HEK293 (cell line): ENCODE measurements around the gene TIGD4.

ENCODE experiments used
- CTCF ChIA-PET: fragments of 350-600 bp; formaldehyde crosslinking; extraction: SDS; loops from one replicate; lab custom pipeline; 2021; ENCODE audit warnings: antibody characterized with exemption; lab: Yijun Ruan, JAX
- POLR2A ChIA-PET: fragments of 300-600 bp; formaldehyde crosslinking; extraction: SDS; loops from one replicate; lab custom pipeline; 2020; ENCODE audit warnings: antibody characterized with exemption, inconsistent platforms; lab: Yijun Ruan, JAX
- H3K27ac ChIP-seq: fragments of 200-500 bp; sonication (Bioruptor generic); 2 replicates; pipeline ENCODE4 v1.5.1; 2014; ENCODE audit warnings: low read depth, low read length, control low read depth, inconsistent platforms; ENCODE audit errors: extremely low read depth
- H3K36me3 ChIP-seq, 2 experiments: fragments of 200-500 bp in 1 of 2; sonication (Bioruptor generic) in 1 of 2; 1 replicate in 1 of 2; 2 replicates in 1 of 2; pipeline ENCODE4 v1.5.1; 2014 to 2017; ENCODE audit warnings: inconsistent platforms in 2 of 2, low read length in 2 of 2; ENCODE audit not compliant: control insufficient read depth in 2 of 2, insufficient read depth in 1 of 2
- H3K4me1 ChIP-seq: fragments of 200-500 bp; sonication (Bioruptor generic); 2 replicates; pipeline ENCODE4 v1.5.1; 2014; ENCODE audit warnings: mild to moderate bottlenecking, low read length, inconsistent platforms; ENCODE audit not compliant: control insufficient read depth, insufficient read depth
- H3K4me3 ChIP-seq: 2 replicates; pipeline ENCODE4 v1.5.1; 2011; ENCODE audit warnings: low read depth, mild to moderate bottlenecking, control low read depth, low read length, moderate library complexity
- H3K9me3 ChIP-seq: fragments of 200-500 bp; sonication (Bioruptor generic); 2 replicates; pipeline ENCODE4 v1.5.1; 2014; ENCODE audit warnings: low read depth, low read length, inconsistent platforms; ENCODE audit not compliant: control insufficient read depth, insufficient read depth
- ATF2 ChIP-seq: fragments of 450-650 bp; formaldehyde crosslinking; IDR thresholded peaks from 2 replicates; pipeline ENCODE4 v1.5.1; 2016; ENCODE audit warnings: missing biosample characterization, missing genetic modification characterization, low read depth
- EGR2 ChIP-seq: fragments of 450-650 bp; formaldehyde crosslinking; IDR thresholded peaks from 2 replicates; pipeline ENCODE4 v1.5.1; 2016; ENCODE audit warnings: low read depth, missing biosample characterization, missing genetic modification characterization
- FEZF1 ChIP-seq: fragments of 450-650 bp; formaldehyde crosslinking; IDR thresholded peaks from 2 replicates; pipeline ENCODE4 v1.5.1; 2016; ENCODE audit warnings: missing biosample characterization, missing genetic modification characterization
- GLIS1 ChIP-seq: fragments of 450-650 bp; formaldehyde crosslinking; IDR thresholded peaks from 2 replicates; pipeline ENCODE4 v1.5.1; 2016; ENCODE audit warnings: missing biosample characterization, missing genetic modification characterization
- HOXD13 ChIP-seq: sonication (generic); formaldehyde crosslinking; IDR thresholded peaks from 2 replicates; pipeline ENCODE4 v1.8.0; 2022; ENCODE audit warnings: missing genetic modification reagents, borderline replicate concordance
- IKZF3 ChIP-seq: fragments of 450-650 bp; IDR thresholded peaks from 2 replicates; pipeline ENCODE4 v1.5.0; 2018; ENCODE audit warnings: missing biosample characterization, mild to moderate bottlenecking, missing genetic modification characterization, moderate library complexity
- KLF1 ChIP-seq: fragments of 450-650 bp; formaldehyde crosslinking; IDR thresholded peaks from 2 replicates; pipeline ENCODE4 v1.5.1; 2016; ENCODE audit warnings: missing biosample characterization, missing genetic modification characterization
- OSR2 ChIP-seq: fragments of 450-650 bp; formaldehyde crosslinking; IDR thresholded peaks from 2 replicates; pipeline ENCODE4 v1.5.1; 2016; ENCODE audit warnings: missing biosample characterization, missing genetic modification characterization
- PATZ1 ChIP-seq: fragments of 450-650 bp; formaldehyde crosslinking; IDR thresholded peaks from 2 replicates; pipeline ENCODE4 v1.5.1; 2016; ENCODE audit warnings: missing biosample characterization, missing genetic modification characterization
- PRDM1 ChIP-seq: fragments of 450-650 bp; formaldehyde crosslinking; IDR thresholded peaks from 2 replicates; pipeline ENCODE4; 2016; ENCODE audit warnings: missing biosample characterization, missing genetic modification characterization
- ZBTB17 ChIP-seq: fragments of 450-650 bp; formaldehyde crosslinking; IDR thresholded peaks from 2 replicates; pipeline ENCODE4 v1.5.1; 2016; ENCODE audit warnings: missing biosample characterization, missing genetic modification characterization
- ZBTB20 ChIP-seq: fragments of 450-650 bp; formaldehyde crosslinking; IDR thresholded peaks from 2 replicates; pipeline ENCODE4 v1.5.1; 2016; ENCODE audit warnings: missing biosample characterization, missing genetic modification characterization
- ZBTB21 ChIP-seq: fragments of 450-650 bp; formaldehyde crosslinking; IDR thresholded peaks from 2 replicates; pipeline ENCODE4 v1.5.1; 2017; ENCODE audit warnings: missing biosample characterization, missing genetic modification characterization
- ZBTB8A ChIP-seq: fragments of 450-650 bp; formaldehyde crosslinking; IDR thresholded peaks from 2 replicates; pipeline ENCODE4 v1.5.1; 2016; ENCODE audit warnings: missing biosample characterization, missing genetic modification characterization
- ZFHX2 ChIP-seq: fragments of 450-650 bp; formaldehyde crosslinking; conservative IDR thresholded peaks from 2 replicates; pipeline ENCODE4 v1.5.1; 2016; ENCODE audit warnings: missing biosample characterization, missing genetic modification characterization
- ZNF10 ChIP-seq: fragments of 450-650 bp; formaldehyde crosslinking; IDR thresholded peaks from 2 replicates; pipeline ENCODE4 v1.5.1; 2017; ENCODE audit warnings: missing biosample characterization, missing genetic modification characterization
- ZNF2 ChIP-seq: fragments of 450-650 bp; formaldehyde crosslinking; IDR thresholded peaks from 2 replicates; pipeline ENCODE4 v1.5.1; 2016; ENCODE audit warnings: missing biosample characterization, missing genetic modification characterization
- ZNF24 ChIP-seq: fragments of 450-650 bp; formaldehyde crosslinking; IDR thresholded peaks from 2 replicates; pipeline ENCODE4 v1.5.1; 2016; ENCODE audit warnings: missing biosample characterization, missing genetic modification characterization
- ZNF366 ChIP-seq: fragments of 450-650 bp; formaldehyde crosslinking; conservative IDR thresholded peaks from 2 replicates; pipeline ENCODE4 v1.5.1; 2016; ENCODE audit warnings: missing biosample characterization, missing genetic modification characterization
- ZNF391 ChIP-seq: fragments of 450-650 bp; formaldehyde crosslinking; IDR thresholded peaks from 2 replicates; pipeline ENCODE4 v1.5.1; 2016; ENCODE audit warnings: low read depth, missing biosample characterization, missing genetic modification characterization, borderline replicate concordance
- ZNF433 ChIP-seq: fragments of 450-650 bp; formaldehyde crosslinking; IDR thresholded peaks from 2 replicates; pipeline ENCODE4 v1.5.1; 2016; ENCODE audit warnings: missing biosample characterization, missing genetic modification characterization, low read depth
- ZNF501 ChIP-seq: fragments of 450-650 bp; formaldehyde crosslinking; IDR thresholded peaks from 2 replicates; pipeline ENCODE4 v1.5.1; 2016; ENCODE audit warnings: missing biosample characterization, missing genetic modification characterization
- ZNF600 ChIP-seq: fragments of 450-650 bp; formaldehyde crosslinking; IDR thresholded peaks from 2 replicates; pipeline ENCODE4 v1.5.1; 2016; ENCODE audit warnings: missing biosample characterization, missing genetic modification characterization
- ZNF707 ChIP-seq: fragments of 450-650 bp; formaldehyde crosslinking; IDR thresholded peaks from 2 replicates; pipeline ENCODE4 v1.5.1; 2016; ENCODE audit warnings: missing biosample characterization, missing genetic modification characterization
- ZNF776 ChIP-seq: fragments of 450-650 bp; formaldehyde crosslinking; IDR thresholded peaks from 2 replicates; pipeline ENCODE4 v1.5.0; 2017; ENCODE audit warnings: missing biosample characterization, missing genetic modification characterization, borderline replicate concordance

The TIGD4 gene

GRCh38 chr4:152780267-152780778 is 793 bp upstream of the TIGD4 start (continued):
- TF ChIP-seq ZNF10 (tag by site-specific recombination), result no peak

GRCh38 chr4:152778656-152779512 is 646 bp downstream of the TIGD4 start:
- H3K36me3 ChIP-seq, result no peaks in the 10 kb centered on the region
- ChIA-PET CTCF (interaction anchor here (0.6 to 1.7 kb wide), 7 partner anchors 9 to 349 kb away, joined by 3 to 7 read pairs (median 3); no protein-coding TSS in a partner anchor), POLR2A (interaction anchor here (0.8 to 1.8 kb wide), 3 partner anchors 12 to 314 kb away, joined by 3 to 5 read pairs (median 3); no protein-coding TSS in a partner anchor)
- H3K27ac ChIP-seq, result peak overlapping the region; percentile 18; the same call in 1 of the 2 replicates
- no peaks in the 10 kb centered on the region for H3K9me3 ChIP-seq
- peaks cover 12% of the 10 kb centered on the region; the same call in 1 of the 2 replicates for H3K4me1 ChIP-seq
- H3K4me3 ChIP-seq, result peak overlapping the region; percentile 82
- TF ChIP-seq PRDM1 (tag by site-specific recombination), result peak; percentile 86
- peak; percentile 61; the same call in 1 of the 2 replicates for TF ChIP-seq ZNF600 (tag by site-specific recombination)
- 0 out of 2 replicates have a peak, but pooled peaks have one; percentile 6 for TF ChIP-seq FEZF1
- TF ChIP-seq ZBTB17 (tag by site-specific recombination), result peak; percentile 48
- 0 out of 2 replicates have a peak, but pooled peaks have one; percentile 10 for TF ChIP-seq ZNF24 (tag by site-specific recombination)
- TF ChIP-seq ZBTB20, result peak; percentile 43; the same call in 1 of the 2 replicates
- TF ChIP-seq ZFHX2, result no peak
- 0 out of 2 replicates have a peak, but pooled peaks have one; percentile 5 for TF ChIP-seq ZNF2 (tag by site-specific recombination)
- no peak for TF ChIP-seq ZNF707 (tag by site-specific recombination)

GRCh38 chr4:152777488-152777887 is 2.0 kb downstream of the TIGD4 start:
- peaks cover 9% of the 10 kb centered on the region; the same call in 1 of the 2 replicates for H3K4me1 ChIP-seq
- no peaks in the 10 kb centered on the region for H3K9me3 ChIP-seq
- no peak overlapping the region for H3K27ac ChIP-seq
- CTCF ChIA-PET, result interaction anchor here (1.2 to 1.7 kb wide), 2 partner anchors 306 to 350 kb away, joined by 3 to 5 read pairs; no protein-coding TSS in a partner anchor
- no peaks in the 10 kb centered on the region for H3K36me3 ChIP-seq
- POLR2A ChIA-PET, result no interaction called here
- no peak overlapping the region for H3K4me3 ChIP-seq
- TF ChIP-seq IKZF3 (no peak), ZNF10 (tag by site-specific recombination) (no peak), ZNF366 (tag by site-specific recombination) (peak; percentile 71)

GRCh38 chr4:152776352-152776751 is 3.2 kb downstream of the TIGD4 start:
- H3K27ac ChIP-seq, result no peak overlapping the region
- no peaks in the 10 kb centered on the region for H3K9me3 ChIP-seq
- H3K36me3 ChIP-seq, result no peaks in the 10 kb centered on the region
- peaks cover 8% of the 10 kb centered on the region; the same call in 1 of the 2 replicates for H3K4me1 ChIP-seq
- ChIA-PET POLR2A (no interaction called here), CTCF (interaction anchor here (0.6 kb wide), 1 partner anchor 290 kb away, joined by 4 read pairs; no protein-coding TSS in a partner anchor)
- no peak overlapping the region for H3K4me3 ChIP-seq
- TF ChIP-seq ZNF776, result no peak
- no peak for TF ChIP-seq ZBTB8A
- no peak for TF ChIP-seq PATZ1 (tag by site-specific recombination)
- no peak for TF ChIP-seq ZNF391
- TF ChIP-seq KLF1 (tag by site-specific recombination), result no peak
- no peak for TF ChIP-seq ATF2 (tag by site-specific recombination)
- no peak for TF ChIP-seq ZNF433 (tag by site-specific recombination)
- no peak for TF ChIP-seq ZNF501
- no peak for TF ChIP-seq ZBTB21 (tag by site-specific recombination)
- no peak for TF ChIP-seq EGR2 (tag by site-specific recombination)
- TF ChIP-seq HOXD13, result no peak
- TF ChIP-seq GLIS1 (tag by site-specific recombination), result no peak
- no peak for TF ChIP-seq OSR2 (tag by site-specific recombination)
